Caco-2 (cell line): ENCODE results near the gene KLF15. TPM values are rescaled to one million over a fixed set of nuclear protein-coding genes. Genes with fewer than 3 reads are reported as not detected.

Experiments
- BruUV-seq: library from RNA; stranded (reverse); fragments of 400-500 nt; replicated peaks from 2 replicates; lab custom pipeline; 2021; lab: Mats Ljungman, UMichigan
- CTCF ChIA-PET: fragments of 300-600 bp; sonication (Branson Sonifier 250); formaldehyde crosslinking; loops from one replicate; lab custom pipeline; 2022; ENCODE audit warnings: antibody characterized with exemption; lab: Charles Lee
- POLR2A ChIA-PET: fragments of 300-600 bp; sonication (Branson Sonifier 250); formaldehyde crosslinking; loops from one replicate; lab custom pipeline; 2022; ENCODE audit warnings: antibody characterized with exemption; lab: Charles Lee
- DNase-seq, 2 experiments: peaks; one replicate each; pipeline versions ENCODE4 v3.0.0 to v3.0.0-alpha.2; 2020 to 2022
- H3K27me3 ChIP-seq: replicated peaks from 2 replicates; pipeline ENCODE4 v1.6.0; 2011; ENCODE audit warnings: low read length; ENCODE audit not compliant: control insufficient read depth, insufficient read depth
- H3K36me3 ChIP-seq: 2 replicates; pipeline ENCODE4 v1.5.1; 2011; ENCODE audit warnings: low read length; ENCODE audit not compliant: control insufficient read depth, insufficient read depth
- H3K4me1 ChIP-seq: fragments of 250-450 bp; sonication (Bioruptor Pico); 2 replicates; pipeline ENCODE4 v1.5.1; 2020; ENCODE audit warnings: mild to moderate bottlenecking
- H3K4me3 ChIP-seq: 2 replicates; pipeline ENCODE4 v1.5.1; 2011; ENCODE audit warnings: low read depth, mild to moderate bottlenecking, control low read depth, low read length
- H3K9me3 ChIP-seq: fragments of 250-450 bp; sonication (Bioruptor Pico); 2 replicates; pipeline ENCODE4 v1.5.1; 2020; ENCODE audit warnings: mild to moderate bottlenecking, moderate library complexity
- H3K27ac Mint-ChIP-seq: one replicate; pipeline ENCODE4 v1.8.0; 2022; ENCODE audit warnings: mixed read lengths; ENCODE audit not compliant: unreplicated experiment
- H3K27me3 Mint-ChIP-seq: one replicate; pipeline ENCODE4 v1.8.0; 2022; ENCODE audit warnings: mixed read lengths; ENCODE audit not compliant: insufficient read depth, unreplicated experiment
- H3K36me3 Mint-ChIP-seq: one replicate; pipeline ENCODE4 v1.8.0; 2022; ENCODE audit warnings: mild to moderate bottlenecking, mixed read lengths; ENCODE audit not compliant: insufficient read depth, unreplicated experiment
- H3K4me1 Mint-ChIP-seq: one replicate; pipeline ENCODE4 v1.8.0; 2022; ENCODE audit warnings: low read depth, mixed read lengths; ENCODE audit not compliant: unreplicated experiment
- H3K4me3 Mint-ChIP-seq: one replicate; pipeline ENCODE4 v1.8.0; 2022; ENCODE audit warnings: mild to moderate bottlenecking, moderate library complexity, mixed read lengths; ENCODE audit not compliant: unreplicated experiment
- H3K9me3 Mint-ChIP-seq: one replicate; pipeline ENCODE4 v1.8.0; 2022; ENCODE audit warnings: mixed read lengths; ENCODE audit not compliant: unreplicated experiment
- CTCF ChIP-seq, 2 experiments: fragments of 200-600 bp in 1 of 2; IDR thresholded peaks; 1 replicate in 1 of 2; 2 replicates in 1 of 2; pipeline versions ENCODE4 v1.5.1 to v1.8.0; 2011 to 2022; ENCODE audit warnings: antibody characterized with exemption in 1 of 2, control low read depth in 1 of 2, inconsistent platforms in 1 of 2, low read depth in 1 of 2, low read length in 1 of 2, mild to moderate bottlenecking in 1 of 2, moderate library complexity in 1 of 2; ENCODE audit not compliant: insufficient read depth in 1 of 2, severe bottlenecking in 1 of 2, unreplicated experiment in 1 of 2
- intact Hi-C: fragments of 100-400 bp; cut with micrococcal nuclease; formaldehyde crosslinking; loops from one replicate; pipeline ENCODE4 v1.10.0; 2022; ENCODE audit not compliant: unreplicated experiment
- total RNA-seq: library from RNA; stranded (reverse); gene quantifications from 2 replicates; pipeline ENCODE4 v1.2.3, GENCODE V29; 2022

KLF15 gene
- total RNA-seq, 1 experiment from 2014 or later = 2.7 TPM

- Histone ChIP-seq H3K36me3 (no peaks in the 10 kb centered on the region), H3K27me3 (no peaks in the 10 kb centered on the region; the same call in 1 of the 2 replicates), H3K4me1 (no peaks in the 10 kb centered on the region), H3K4me3 (no peak overlapping the region), H3K9me3 (no peaks in the 10 kb centered on the region)
- TF ChIP-seq CTCF (IDR thresholded peaks at IDR 0.05; ENCODE audit: insufficient read depth in 1 of 2, low read depth in 1 of 2, low read length in 1 of 2, severe bottlenecking in 1 of 2, unreplicated experiment in 1 of 2) = no peak
- no peaks in the 10 kb centered on the region for H3K9me3 Mint-ChIP-seq
- BruUV-seq = no TSS peak
- no peaks in the 10 kb centered on the region for H3K36me3 Mint-ChIP-seq
- no peaks in the 10 kb centered on the region for H3K27me3 Mint-ChIP-seq
- ChIA-PET CTCF (interaction anchor here (0.5 kb wide), 1 partner anchor 131 kb away, joined by 4 read pairs; no protein-coding TSS in a partner anchor), POLR2A (no interaction called here)
- DNase-seq = peak in 1 of 2 experiments; percentile 14
- no peak overlapping the region for H3K4me3 Mint-ChIP-seq
- H3K4me1 Mint-ChIP-seq = no peaks in the 10 kb centered on the region
- H3K27ac Mint-ChIP-seq = no peak overlapping the region
- intact Hi-C loops = no loop called here
These were observed 12.7 kb downstream of the KLF15 start for GRCh38 chr3:126344380-126345041.

- no peaks in the 10 kb centered on the region for H3K36me3 Mint-ChIP-seq
- no peaks in the 10 kb centered on the region for H3K4me1 Mint-ChIP-seq
- ChIA-PET POLR2A (no interaction called here), CTCF (no interaction called here)
- H3K27me3 Mint-ChIP-seq = peaks cover 5% of the 10 kb centered on the region
- BruUV-seq = no TSS peak
- TF ChIP-seq CTCF (IDR thresholded peaks at IDR 0.05; ENCODE audit: insufficient read depth in 1 of 2, low read depth in 1 of 2, low read length in 1 of 2, severe bottlenecking in 1 of 2, unreplicated experiment in 1 of 2) = no peak
- Histone ChIP-seq H3K36me3 (no peaks in the 10 kb centered on the region), H3K4me3 (no peak overlapping the region), H3K4me1 (no peaks in the 10 kb centered on the region), H3K27me3 (no peaks in the 10 kb centered on the region; the same call in 1 of the 2 replicates), H3K9me3 (no peaks in the 10 kb centered on the region)
- H3K27ac Mint-ChIP-seq = no peak overlapping the region
- no peaks in the 10 kb centered on the region for H3K9me3 Mint-ChIP-seq
- H3K4me3 Mint-ChIP-seq = no peak overlapping the region
- intact Hi-C loops = no loop called here
- DNase-seq = peak in 1 of 2 experiments; percentile 20
These were observed 13.6 kb downstream of the KLF15 start for GRCh38 chr3:126343649-126344035.

GRCh38 chr3:126342991-126343648, 14.1 kb downstream of the KLF15 start:
- H3K4me3 Mint-ChIP-seq = no peak overlapping the region
- H3K27me3 Mint-ChIP-seq = peaks cover 7% of the 10 kb centered on the region
- H3K27ac Mint-ChIP-seq = no peak overlapping the region
- no peaks in the 10 kb centered on the region; the same call in 1 of the 2 replicates for H3K27me3 ChIP-seq
- H3K9me3 ChIP-seq = no peaks in the 10 kb centered on the region
- BruUV-seq = no TSS peak
- no peaks in the 10 kb centered on the region for H3K9me3 Mint-ChIP-seq
- DNase-seq = peak; percentile 42 to 50
- no peak overlapping the region for H3K4me3 ChIP-seq
- POLR2A ChIA-PET = no interaction called here
- no peaks in the 10 kb centered on the region for H3K4me1 ChIP-seq
- peak in 1 of 2 experiments; percentile 27 for TF ChIP-seq CTCF (IDR thresholded peaks at IDR 0.05; ENCODE audit: insufficient read depth in 1 of 2, low read depth in 1 of 2, low read length in 1 of 2, severe bottlenecking in 1 of 2, unreplicated experiment in 1 of 2)
- H3K36me3 Mint-ChIP-seq = no peaks in the 10 kb centered on the region
- H3K36me3 ChIP-seq = no peaks in the 10 kb centered on the region
- CTCF ChIA-PET = no interaction called here
- intact Hi-C loops = no loop called here
- no peaks in the 10 kb centered on the region for H3K4me1 Mint-ChIP-seq
